Measurements from ENCODE around the gene THBS2.
A peak's percentile ranks its signal among the peaks of the same experiment; 100 is the strongest.

THBS2 gene

DNA sequence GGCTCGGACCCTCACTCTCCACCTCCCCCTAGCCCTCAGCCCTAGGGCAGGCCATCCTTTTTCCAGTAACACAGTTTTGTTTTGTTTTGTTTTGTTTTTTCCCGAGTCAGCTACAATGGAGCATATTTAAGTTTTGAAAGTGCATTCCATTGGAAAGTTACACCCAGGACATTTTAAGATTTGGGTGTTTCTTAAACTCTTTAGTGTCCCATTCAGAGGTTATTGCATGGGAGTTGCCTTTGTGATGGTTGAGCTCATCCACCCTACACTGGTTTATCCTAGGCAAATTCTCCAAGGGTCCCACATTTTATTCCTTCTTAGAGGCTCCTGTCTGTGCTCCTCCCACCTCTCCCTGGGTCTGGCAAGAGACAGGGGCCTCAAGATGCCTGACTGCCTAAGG is 58.9 kb downstream of the THBS2 start:
- no peak overlapping the region for H3K4me3 ChIP-seq (replicated peaks; ENCODE audit: low read depth, low read length)
- TF ChIP-seq, protein P1, sequence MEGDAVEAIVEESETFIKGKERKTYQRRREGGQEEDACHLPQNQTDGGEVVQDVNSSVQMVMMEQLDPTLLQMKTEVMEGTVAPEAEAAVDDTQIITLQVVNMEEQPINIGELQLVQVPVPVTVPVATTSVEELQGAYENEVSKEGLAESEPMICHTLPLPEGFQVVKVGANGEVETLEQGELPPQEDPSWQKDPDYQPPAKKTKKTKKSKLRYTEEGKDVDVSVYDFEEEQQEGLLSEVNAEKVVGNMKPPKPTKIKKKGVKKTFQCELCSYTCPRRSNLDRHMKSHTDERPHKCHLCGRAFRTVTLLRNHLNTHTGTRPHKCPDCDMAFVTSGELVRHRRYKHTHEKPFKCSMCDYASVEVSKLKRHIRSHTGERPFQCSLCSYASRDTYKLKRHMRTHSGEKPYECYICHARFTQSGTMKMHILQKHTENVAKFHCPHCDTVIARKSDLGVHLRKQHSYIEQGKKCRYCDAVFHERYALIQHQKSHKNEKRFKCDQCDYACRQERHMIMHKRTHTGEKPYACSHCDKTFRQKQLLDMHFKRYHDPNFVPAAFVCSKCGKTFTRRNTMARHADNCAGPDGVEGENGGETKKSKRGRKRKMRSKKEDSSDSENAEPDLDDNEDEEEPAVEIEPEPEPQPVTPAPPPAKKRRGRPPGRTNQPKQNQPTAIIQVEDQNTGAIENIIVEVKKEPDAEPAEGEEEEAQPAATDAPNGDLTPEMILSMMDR (IDR thresholded peaks at IDR 0.05; ENCODE audit: low read depth, low read length, missing control alignments): no peak
- DNase-seq (ENCODE audit: extremely low read depth, low read depth): no peak

DNA sequence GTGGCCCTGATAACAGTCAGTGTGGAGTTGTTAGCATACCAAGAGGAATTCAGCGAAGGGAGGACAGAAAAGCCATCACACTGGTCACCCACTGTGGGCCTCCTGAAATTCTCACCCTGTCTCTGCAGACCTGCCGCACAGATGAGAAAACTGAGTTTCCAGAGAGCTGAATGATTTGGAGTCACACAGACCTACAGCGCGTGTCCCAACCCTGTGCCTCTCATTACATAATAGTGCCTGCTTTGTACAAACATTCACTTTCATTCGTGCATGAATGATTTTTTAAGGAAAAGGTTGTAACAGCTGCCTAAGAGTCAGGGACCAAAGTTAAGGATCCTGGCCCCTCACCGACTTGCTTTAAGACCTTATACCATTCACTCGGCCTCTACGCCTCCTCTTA is 62.7 kb downstream of the THBS2 start:
- no peak overlapping the region for H3K4me3 ChIP-seq (replicated peaks; ENCODE audit: low read depth, low read length)
- TF ChIP-seq, protein P1 (IDR thresholded peaks at IDR 0.05; ENCODE audit: low read depth, low read length, missing control alignments): no peak
- no peak for DNase-seq (ENCODE audit: extremely low read depth, low read depth)

DNA sequence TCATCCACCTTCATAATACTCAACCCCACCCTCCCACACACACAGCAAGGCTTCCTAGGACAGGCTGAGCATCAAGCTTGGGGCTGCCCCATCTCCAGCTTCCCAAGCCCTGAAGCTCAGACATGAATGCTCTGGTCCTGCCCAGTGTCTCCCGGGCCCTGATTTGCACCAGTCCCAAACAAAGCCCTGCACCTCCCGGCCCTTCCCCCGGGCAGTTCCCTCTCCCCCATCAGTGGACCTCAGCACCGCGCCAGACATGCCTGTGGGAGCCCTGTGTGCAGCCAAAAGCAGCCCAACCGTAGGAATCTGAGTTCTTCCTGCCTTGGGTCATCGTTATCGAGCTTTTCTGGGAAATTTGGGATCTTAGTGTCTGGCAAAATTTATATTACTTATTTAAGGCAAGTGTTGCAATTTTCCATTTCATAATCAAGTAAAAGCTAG is 63.5 kb downstream of the THBS2 start:
- no peak overlapping the region for H3K4me3 ChIP-seq (replicated peaks; ENCODE audit: low read depth, low read length)
- DNase-seq (ENCODE audit: extremely low read depth, low read depth): no peak
- TF ChIP-seq, protein P1 (IDR thresholded peaks at IDR 0.05; ENCODE audit: low read depth, low read length, missing control alignments): no peak

DNA sequence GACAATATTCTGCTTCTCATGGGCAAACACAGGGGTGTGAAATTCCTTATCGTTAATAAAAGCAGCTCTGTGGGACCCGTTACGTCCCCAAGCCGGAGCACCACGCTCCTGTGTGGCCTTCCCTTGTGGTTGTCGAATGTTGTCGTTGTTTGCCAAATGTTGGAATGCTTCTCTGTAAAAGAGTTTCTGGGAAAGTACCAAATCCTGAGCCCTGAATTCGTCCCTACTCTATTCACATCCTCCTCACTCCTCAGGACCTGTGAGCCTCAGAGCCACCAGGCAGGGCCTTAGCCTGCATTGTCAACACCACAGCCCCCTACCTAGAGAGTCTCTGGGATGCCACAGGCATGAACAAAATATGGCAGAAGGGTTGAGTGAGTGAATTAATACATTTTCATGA is 64.0 kb downstream of the THBS2 start:
- no peak for DNase-seq (ENCODE audit: extremely low read depth, low read depth)
- TF ChIP-seq, protein P1 (IDR thresholded peaks at IDR 0.05; ENCODE audit: low read depth, low read length, missing control alignments): no peak
- H3K4me3 ChIP-seq (replicated peaks; ENCODE audit: low read depth, low read length): no peak overlapping the region

DNA sequence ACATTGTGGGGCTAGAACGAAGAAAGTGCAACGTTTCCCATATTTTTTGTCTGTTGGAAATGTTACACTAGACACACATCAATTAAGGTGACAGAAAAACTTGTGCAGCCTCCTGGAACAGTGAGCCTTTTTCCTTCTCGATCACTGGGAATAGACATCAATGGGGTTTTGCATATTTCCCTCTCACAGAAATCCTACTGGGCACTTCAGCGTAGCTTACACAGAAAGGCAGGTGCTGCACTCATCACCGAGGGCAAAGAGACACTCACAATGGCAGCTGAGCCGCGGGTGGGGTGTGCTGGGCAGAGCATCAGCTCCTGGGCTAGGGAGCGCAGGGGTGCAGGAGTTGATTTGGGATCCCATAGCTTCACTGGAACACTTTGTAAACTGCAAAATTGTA is 64.5 kb downstream of the THBS2 start:
- TF ChIP-seq, protein P1 (IDR thresholded peaks at IDR 0.05; ENCODE audit: low read depth, low read length, missing control alignments): no peak
- no peak overlapping the region for H3K4me3 ChIP-seq (replicated peaks; ENCODE audit: low read depth, low read length)
- DNase-seq (ENCODE audit: extremely low read depth, low read depth): no peak

DNA sequence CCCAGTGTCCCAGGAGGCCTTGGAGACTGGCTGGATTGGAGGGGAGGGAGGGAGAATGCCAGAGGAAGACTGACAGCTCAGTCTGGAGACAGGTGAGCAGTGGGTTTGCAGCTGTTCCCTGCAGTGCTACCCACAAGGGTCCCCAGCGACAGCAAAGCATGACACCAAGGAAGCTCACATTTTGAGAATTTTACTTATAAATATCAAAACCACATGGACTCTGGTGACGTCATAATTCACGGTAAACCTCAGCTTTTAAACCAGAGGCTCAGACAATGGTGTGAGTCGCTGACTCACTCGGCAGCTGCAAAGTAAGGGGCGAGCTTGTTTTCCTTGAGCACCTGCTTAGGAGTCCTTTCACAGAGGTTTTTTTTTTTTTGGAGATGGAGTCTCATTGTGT is 65.2 kb downstream of the THBS2 start:
- DNase-seq (ENCODE audit: extremely low read depth, low read depth): peak; percentile 93
- TF ChIP-seq, protein P1 (IDR thresholded peaks at IDR 0.05; ENCODE audit: low read depth, low read length, missing control alignments): no peak
- H3K4me3 ChIP-seq (replicated peaks; ENCODE audit: low read depth, low read length): no peak overlapping the region

DNA sequence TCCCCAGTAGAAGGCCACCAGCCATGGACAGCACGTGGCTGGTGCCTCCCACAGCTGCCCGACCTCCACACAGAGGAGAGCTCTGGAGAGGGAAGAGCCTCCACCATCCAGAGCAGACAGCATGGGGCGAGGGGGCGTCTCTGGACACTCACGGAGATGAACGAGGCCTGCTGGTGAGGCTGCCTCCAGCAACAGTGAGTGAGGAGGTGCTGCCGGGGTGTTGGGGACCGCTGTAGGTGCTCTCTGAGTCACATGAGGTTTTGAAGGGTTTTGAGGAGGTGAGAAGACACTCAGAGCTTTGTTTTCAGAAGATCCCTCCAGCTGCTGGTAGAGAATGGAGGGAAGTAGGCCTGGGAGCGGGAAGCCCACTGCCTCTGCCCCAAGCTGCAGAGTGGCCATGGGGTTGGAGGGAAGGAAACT is 65.6 kb downstream of the THBS2 start:
- TF ChIP-seq, protein P1 (IDR thresholded peaks at IDR 0.05; ENCODE audit: low read depth, low read length, missing control alignments): no peak
- no peak for DNase-seq (ENCODE audit: extremely low read depth, low read depth)
- H3K4me3 ChIP-seq (replicated peaks; ENCODE audit: low read depth, low read length): no peak overlapping the region
